NCI-H2171 (cell line): ENCODE data around the gene DNAAF9.

ENCODE experiments used
- DNase-seq: peaks from one replicate; lab custom pipeline; 2025; lab: John Stamatoyannopoulos, UW

The DNAAF9 gene

DNA sequence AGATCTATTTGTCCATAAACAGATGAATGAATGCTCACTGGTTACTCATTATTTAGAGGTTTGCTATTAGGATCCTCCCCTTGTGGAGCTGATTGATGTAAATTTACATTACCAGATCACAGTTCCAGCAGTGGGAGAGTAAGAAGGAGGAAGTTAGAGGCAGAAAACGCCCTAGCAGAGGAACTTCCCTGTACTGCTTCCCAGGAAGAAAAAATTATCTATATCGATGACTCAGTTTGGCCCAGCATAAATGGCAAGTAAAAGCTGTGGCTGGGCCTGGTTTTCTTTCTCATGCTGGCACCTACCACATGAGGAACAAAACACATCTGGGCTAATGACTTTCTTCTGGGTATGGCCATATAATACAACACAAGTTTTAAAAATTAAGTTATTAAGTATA is 35.7 kb downstream of the DNAAF9 start:
- no peak for DNase-seq

- DNase-seq = no peak
These were observed 40.4 kb downstream of the DNAAF9 start for GRCh38 chr20:3367089-3367488.

- no peak for DNase-seq
These were observed 43.0 kb downstream of the DNAAF9 start for GRCh38 chr20:3364323-3365013.

GRCh38 chr20:3360752-3361151 is 46.7 kb downstream of the DNAAF9 start:
- DNase-seq = no peak

DNA sequence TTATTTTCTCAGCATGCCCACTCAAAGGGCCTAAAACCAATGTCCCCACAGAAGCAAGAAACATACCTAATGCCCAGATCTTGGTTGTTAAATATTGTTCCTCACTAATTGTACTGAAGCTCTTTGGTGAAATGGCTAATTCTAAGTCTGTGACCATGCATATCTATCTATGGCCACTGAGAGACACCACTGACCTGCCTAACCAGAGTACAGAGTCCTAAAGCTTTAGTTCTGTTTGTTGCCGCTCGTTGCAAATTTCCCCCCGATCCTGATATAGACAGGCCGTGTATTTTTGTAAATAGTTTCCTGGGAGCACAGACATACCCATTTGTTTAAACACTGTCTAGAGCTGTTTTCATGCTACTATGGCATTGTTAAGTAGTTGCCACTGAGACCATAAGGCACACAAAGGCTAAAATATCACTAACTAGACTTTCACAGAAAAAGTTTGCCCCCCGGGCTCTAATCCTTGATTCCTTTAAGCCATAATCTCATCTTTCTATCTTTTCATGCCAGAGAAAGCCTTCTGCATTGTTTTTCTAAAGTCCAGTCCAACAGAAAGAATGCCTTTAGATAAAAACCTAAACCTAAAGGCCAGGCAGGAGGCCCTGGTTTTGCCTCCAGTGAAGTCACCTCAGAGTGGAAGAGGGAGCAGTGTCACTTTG is 48.7 kb downstream of the DNAAF9 start:
- DNase-seq = no peak
